ENCODE measurements around the gene UMAD1.

DNA sequence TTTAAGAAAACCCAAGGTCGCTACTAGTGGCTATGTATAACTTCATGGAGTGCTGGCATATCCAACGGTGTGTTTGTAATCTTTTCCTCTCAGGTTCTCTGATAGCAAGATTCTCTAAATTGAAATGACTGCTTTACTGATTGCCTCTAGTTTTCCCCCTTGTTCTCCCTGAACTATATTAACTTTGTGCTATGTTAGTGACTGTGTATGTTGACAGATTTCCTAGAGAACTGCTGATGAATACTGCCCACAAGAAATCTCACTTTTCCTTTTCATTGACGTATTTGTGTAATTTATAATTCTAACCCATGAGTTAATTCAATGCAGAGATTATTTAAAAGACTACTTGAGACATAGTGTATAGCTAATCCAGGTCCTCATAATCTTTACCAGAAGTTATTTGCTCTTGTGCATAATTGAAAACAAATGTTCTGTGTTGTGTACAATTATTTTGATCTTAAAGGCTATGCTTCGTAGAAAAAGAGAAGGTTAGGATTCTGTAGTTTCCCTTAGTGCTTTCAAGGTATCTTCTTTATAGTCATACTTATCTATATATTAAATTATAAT lies 257.5 kb downstream of the UMAD1 start:
- no peak for TF ChIP-seq POLR2A (IDR thresholded peaks at IDR 0.05)
- TF ChIP-seq, protein P1, sequence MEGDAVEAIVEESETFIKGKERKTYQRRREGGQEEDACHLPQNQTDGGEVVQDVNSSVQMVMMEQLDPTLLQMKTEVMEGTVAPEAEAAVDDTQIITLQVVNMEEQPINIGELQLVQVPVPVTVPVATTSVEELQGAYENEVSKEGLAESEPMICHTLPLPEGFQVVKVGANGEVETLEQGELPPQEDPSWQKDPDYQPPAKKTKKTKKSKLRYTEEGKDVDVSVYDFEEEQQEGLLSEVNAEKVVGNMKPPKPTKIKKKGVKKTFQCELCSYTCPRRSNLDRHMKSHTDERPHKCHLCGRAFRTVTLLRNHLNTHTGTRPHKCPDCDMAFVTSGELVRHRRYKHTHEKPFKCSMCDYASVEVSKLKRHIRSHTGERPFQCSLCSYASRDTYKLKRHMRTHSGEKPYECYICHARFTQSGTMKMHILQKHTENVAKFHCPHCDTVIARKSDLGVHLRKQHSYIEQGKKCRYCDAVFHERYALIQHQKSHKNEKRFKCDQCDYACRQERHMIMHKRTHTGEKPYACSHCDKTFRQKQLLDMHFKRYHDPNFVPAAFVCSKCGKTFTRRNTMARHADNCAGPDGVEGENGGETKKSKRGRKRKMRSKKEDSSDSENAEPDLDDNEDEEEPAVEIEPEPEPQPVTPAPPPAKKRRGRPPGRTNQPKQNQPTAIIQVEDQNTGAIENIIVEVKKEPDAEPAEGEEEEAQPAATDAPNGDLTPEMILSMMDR (IDR thresholded peaks at IDR 0.05) = no peak
